Liver (tissue), 9 donors: ENCODE measurements around the gene GATA2. TPM values are rescaled to one million over a fixed set of nuclear protein-coding genes. Genes with fewer than 3 reads are reported as not detected.

Source experiments
- DNase-seq: peaks from one replicate; pipeline ENCODE4 v3.0.0-alpha.2; 2017; ENCODE audit warnings: low spot score
- H3K27ac ChIP-seq, 2 donors: one replicate each; pipeline ENCODE4 v1.7.0; 2013; ENCODE audit warnings: inconsistent platforms in 2 of 2, low read length in 2 of 2, control low read depth in 1 of 2, low read depth in 1 of 2, mild to moderate bottlenecking in 1 of 2
- H3K27me3 ChIP-seq, 4 donors: one replicate each; pipeline versions ENCODE4 v1.6.1 to v1.7.0; 2013; ENCODE audit warnings: low read length in 3 of 4, inconsistent platforms in 1 of 4, mild to moderate bottlenecking in 1 of 4, moderate library complexity in 1 of 4; ENCODE audit not compliant: control insufficient read depth in 4 of 4, insufficient read depth in 4 of 4
- H3K36me3 ChIP-seq, 4 donors: one replicate each; pipeline versions ENCODE4 v1.6.1 to v1.7.0; 2013; ENCODE audit warnings: low read length in 3 of 4, mild to moderate bottlenecking in 3 of 4, low read depth in 1 of 4, moderate library complexity in 1 of 4; ENCODE audit not compliant: control insufficient read depth in 4 of 4, insufficient read depth in 3 of 4
- H3K4me1 ChIP-seq, 4 donors: one replicate each; pipeline versions ENCODE4 v1.6.1 to v1.7.0; 2013; ENCODE audit warnings: low read length in 3 of 4, mild to moderate bottlenecking in 3 of 4, moderate library complexity in 1 of 4; ENCODE audit not compliant: control insufficient read depth in 4 of 4, insufficient read depth in 4 of 4
- H3K4me3 ChIP-seq, 3 donors: one replicate each; pipeline versions ENCODE4 v1.6.1 to v1.7.0; 2013; ENCODE audit warnings: low read length in 3 of 3, control low read depth in 1 of 3, low read depth in 1 of 3, mild to moderate bottlenecking in 1 of 3
- H3K9ac ChIP-seq, 2 donors: one replicate each; pipeline ENCODE4 v1.7.0; 2013; ENCODE audit warnings: low read length in 2 of 2, mild to moderate bottlenecking in 2 of 2, moderate library complexity in 2 of 2, control low read depth in 1 of 2, low read depth in 1 of 2
- H3K9me3 ChIP-seq, 4 donors: one replicate each; pipeline versions ENCODE4 v1.6.1 to v1.7.0; 2013; ENCODE audit warnings: low read length in 3 of 4; ENCODE audit not compliant: control insufficient read depth in 4 of 4
- EGR1 ChIP-seq, 2 donors: IDR thresholded peaks; 2 replicates each; pipeline ENCODE4 v1.6.1; 2016 to 2018; ENCODE audit warnings: antibody characterized with exemption in 2 of 2, low read depth in 2 of 2
- FOXA2 ChIP-seq: IDR thresholded peaks from 2 replicates; pipeline ENCODE4 v1.6.1; 2016; ENCODE audit warnings: antibody characterized with exemption
- GABPA ChIP-seq, 2 donors: IDR thresholded peaks in 1 of 2; conservative IDR thresholded peaks in 1 of 2; 2 replicates each; pipeline ENCODE4 v1.6.1; 2016; ENCODE audit warnings: antibody characterized with exemption in 2 of 2, mild to moderate bottlenecking in 1 of 2, moderate library complexity in 1 of 2
- HNF4G ChIP-seq: IDR thresholded peaks from 2 replicates; pipeline ENCODE4 v1.6.1; 2016; ENCODE audit warnings: antibody characterized with exemption
- JUND ChIP-seq, 2 donors: IDR thresholded peaks; 2 replicates each; pipeline ENCODE4 v1.6.1; 2016; ENCODE audit warnings: antibody characterized with exemption in 2 of 2
- NR2F2 ChIP-seq: IDR thresholded peaks from 2 replicates; pipeline ENCODE4 v1.6.1; 2016; ENCODE audit warnings: antibody characterized with exemption
- RAD21 ChIP-seq, 2 donors: IDR thresholded peaks; 2 replicates each; pipeline ENCODE4 v1.6.1; 2016; ENCODE audit warnings: antibody characterized with exemption in 2 of 2, mild to moderate bottlenecking in 2 of 2
- RXRA ChIP-seq, 2 donors: IDR thresholded peaks; 2 replicates each; pipeline ENCODE4 v1.6.1; 2017 to 2018; ENCODE audit warnings: antibody characterized with exemption in 2 of 2, mild to moderate bottlenecking in 1 of 2
- SP1 ChIP-seq: IDR thresholded peaks from 2 replicates; pipeline ENCODE4 v1.6.1; 2018; ENCODE audit warnings: antibody characterized with exemption, mild to moderate bottlenecking
- YY1 ChIP-seq: IDR thresholded peaks from 2 replicates; pipeline ENCODE4 v1.6.1; 2016; ENCODE audit warnings: antibody characterized with exemption, mild to moderate bottlenecking
- WGBS: extraction: QIAGEN DNeasy Blood & Tissue Kit; methylation state at CpG from one replicate; pipeline ENCODE4 v1.1.7; 2013; 5-methylcytosine and 5-hydroxymethylcytosine counted together
- polyA plus RNA-seq, 2 donors: library from polyadenylated mRNA; stranded (reverse) in 1 of 2; unstranded in 1 of 2; fragments of 200-250 nt in 1 of 2; fragments of >200 nt in 1 of 2; fragmentation: Nextera tagmentation in 1 of 2; extraction: Ambion mirVana in 1 of 2; gene quantifications; one replicate each; pipeline versions ENCODE4 v1.2.1 to v1.2.3, GENCODE V29; 2013 to 2015
- total RNA-seq, 2 donors: library from RNA; depleted of rRNA; stranded (reverse); fragments of >200 nt; gene quantifications; one replicate each; pipeline ENCODE4 v1.2.3, GENCODE V29; 2014
- TF ChIP-seq, protein P1 (sequence below): IDR thresholded peaks from 2 replicates; pipeline ENCODE4 v1.6.1; 2016; ENCODE audit warnings: antibody characterized with exemption
- TF ChIP-seq, protein P2 (sequence below): IDR thresholded peaks from 2 replicates; pipeline ENCODE4 v1.6.1; 2016; ENCODE audit warnings: antibody characterized with exemption, mild to moderate bottlenecking
- TF ChIP-seq, protein P3 (sequence below): IDR thresholded peaks from 2 replicates; pipeline ENCODE4 v1.6.1; 2016; ENCODE audit warnings: antibody characterized with exemption
- donor health status: healthy.
- donor health status: healthy.
- donor health status: healthy.
- donor health status: healthy.
- donor health status: healthy.

The GATA2 gene
- total and polyA plus RNA-seq, 4 donors = 0.25 to 2.8 (median 0.54) TPM

DNA sequence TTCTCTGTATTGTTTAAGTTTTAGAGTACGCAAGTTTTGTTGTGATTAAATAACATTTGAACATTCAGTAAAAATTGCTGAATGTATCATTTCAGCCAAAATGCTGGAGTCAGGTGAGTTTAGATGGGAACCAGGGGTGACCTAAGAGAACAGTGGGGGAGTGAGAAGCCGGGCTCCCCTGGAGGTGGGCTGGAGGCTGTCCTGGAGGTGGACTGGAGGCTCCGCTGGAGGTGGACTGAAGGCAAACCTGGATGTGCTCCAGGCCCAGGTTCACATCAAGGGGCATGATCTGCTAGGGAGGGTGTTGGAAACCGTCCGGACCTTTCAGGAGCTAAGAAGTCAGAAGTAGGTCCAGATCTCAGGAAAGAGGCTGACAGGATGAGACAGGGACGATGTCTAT lies 50.1 kb downstream of the GATA2 start (continued):
- no peak for TF ChIP-seq GABPA (IDR thresholded peaks at IDR 0.05 in 1 of 2, conservative IDR thresholded peaks at IDR 0.05 in 1 of 2)
- no peak for TF ChIP-seq EGR1 (IDR thresholded peaks at IDR 0.05; ENCODE audit: low read depth in 2 of 2)
- TF ChIP-seq YY1 = no peak
- TF ChIP-seq, protein P1, sequence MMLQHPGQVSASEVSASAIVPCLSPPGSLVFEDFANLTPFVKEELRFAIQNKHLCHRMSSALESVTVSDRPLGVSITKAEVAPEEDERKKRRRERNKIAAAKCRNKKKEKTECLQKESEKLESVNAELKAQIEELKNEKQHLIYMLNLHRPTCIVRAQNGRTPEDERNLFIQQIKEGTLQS = no peak
- TF ChIP-seq RAD21 (IDR thresholded peaks at IDR 0.05) = no peak
- TF ChIP-seq SP1 = no peak
- no peak for TF ChIP-seq FOXA2

DNA sequence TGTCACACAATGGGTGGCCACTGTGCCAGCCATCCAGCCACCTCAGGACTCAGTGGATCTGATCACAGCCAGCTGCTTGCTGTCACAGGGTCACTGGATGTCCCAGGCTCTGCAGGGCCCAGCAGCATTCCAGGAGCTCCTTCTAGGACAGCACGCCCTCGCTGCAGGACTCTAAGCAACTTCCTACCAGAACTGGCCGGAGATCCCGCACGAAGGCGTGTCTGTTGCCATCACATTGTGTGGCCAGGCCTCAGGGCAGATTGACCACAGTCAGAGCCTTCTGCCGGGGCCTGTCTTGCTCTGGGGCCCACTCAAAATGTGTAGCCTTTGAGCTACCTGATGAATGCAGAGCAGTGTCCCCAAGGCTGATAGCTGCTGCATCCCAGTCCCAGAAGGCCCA lies 50.9 kb downstream of the GATA2 start:
- WGBS = 78% methylated on average over 7 of the region's 7 CpGs
- Histone ChIP-seq H3K36me3 (no peaks in the 10 kb centered on the region), H3K27ac (no peak overlapping the region), H3K27me3 (no peaks in the 10 kb centered on the region), H3K9me3 (no peaks in the 10 kb centered on the region), H3K4me3 (no peak overlapping the region), H3K9ac (no peak overlapping the region), H3K4me1 (no peaks in the 10 kb centered on the region)
- DNase-seq = no peak
- TF ChIP-seq RXRA (IDR thresholded peaks at IDR 0.05) = no peak
- TF ChIP-seq NR2F2 = no peak
- TF ChIP-seq, protein P2, sequence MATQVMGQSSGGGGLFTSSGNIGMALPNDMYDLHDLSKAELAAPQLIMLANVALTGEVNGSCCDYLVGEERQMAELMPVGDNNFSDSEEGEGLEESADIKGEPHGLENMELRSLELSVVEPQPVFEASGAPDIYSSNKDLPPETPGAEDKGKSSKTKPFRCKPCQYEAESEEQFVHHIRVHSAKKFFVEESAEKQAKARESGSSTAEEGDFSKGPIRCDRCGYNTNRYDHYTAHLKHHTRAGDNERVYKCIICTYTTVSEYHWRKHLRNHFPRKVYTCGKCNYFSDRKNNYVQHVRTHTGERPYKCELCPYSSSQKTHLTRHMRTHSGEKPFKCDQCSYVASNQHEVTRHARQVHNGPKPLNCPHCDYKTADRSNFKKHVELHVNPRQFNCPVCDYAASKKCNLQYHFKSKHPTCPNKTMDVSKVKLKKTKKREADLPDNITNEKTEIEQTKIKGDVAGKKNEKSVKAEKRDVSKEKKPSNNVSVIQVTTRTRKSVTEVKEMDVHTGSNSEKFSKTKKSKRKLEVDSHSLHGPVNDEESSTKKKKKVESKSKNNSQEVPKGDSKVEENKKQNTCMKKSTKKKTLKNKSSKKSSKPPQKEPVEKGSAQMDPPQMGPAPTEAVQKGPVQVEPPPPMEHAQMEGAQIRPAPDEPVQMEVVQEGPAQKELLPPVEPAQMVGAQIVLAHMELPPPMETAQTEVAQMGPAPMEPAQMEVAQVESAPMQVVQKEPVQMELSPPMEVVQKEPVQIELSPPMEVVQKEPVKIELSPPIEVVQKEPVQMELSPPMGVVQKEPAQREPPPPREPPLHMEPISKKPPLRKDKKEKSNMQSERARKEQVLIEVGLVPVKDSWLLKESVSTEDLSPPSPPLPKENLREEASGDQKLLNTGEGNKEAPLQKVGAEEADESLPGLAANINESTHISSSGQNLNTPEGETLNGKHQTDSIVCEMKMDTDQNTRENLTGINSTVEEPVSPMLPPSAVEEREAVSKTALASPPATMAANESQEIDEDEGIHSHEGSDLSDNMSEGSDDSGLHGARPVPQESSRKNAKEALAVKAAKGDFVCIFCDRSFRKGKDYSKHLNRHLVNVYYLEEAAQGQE = no peak
- no peak for TF ChIP-seq FOXA2

DNA sequence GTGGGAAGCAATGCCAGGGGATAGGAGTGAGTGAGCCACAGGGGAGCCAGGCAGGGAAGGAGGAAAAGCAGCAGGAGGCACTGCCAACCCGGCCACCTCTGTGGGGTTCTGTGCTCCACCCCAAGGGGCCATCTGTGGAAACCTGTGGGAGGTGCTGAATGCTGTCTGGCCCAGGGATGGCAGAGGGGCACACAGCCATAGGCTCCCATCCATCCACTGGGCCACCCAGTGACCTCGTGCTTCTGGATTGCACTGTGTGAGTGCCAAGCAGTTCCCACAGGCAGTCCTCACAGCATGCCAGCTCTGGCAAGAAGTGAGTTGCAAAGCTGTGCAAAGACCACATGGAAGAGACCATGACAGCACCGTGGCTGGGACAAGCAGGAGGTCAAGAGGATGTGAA lies 53.8 kb downstream of the GATA2 start:
- H3K4me1 ChIP-seq = no peaks in the 10 kb centered on the region
- DNase-seq = no peak
- WGBS = 69% methylated on average over 3 of the region's 3 CpGs
- no peaks in the 10 kb centered on the region for H3K36me3 ChIP-seq
- no peak overlapping the region for H3K9ac ChIP-seq
- TF ChIP-seq, protein P3, sequence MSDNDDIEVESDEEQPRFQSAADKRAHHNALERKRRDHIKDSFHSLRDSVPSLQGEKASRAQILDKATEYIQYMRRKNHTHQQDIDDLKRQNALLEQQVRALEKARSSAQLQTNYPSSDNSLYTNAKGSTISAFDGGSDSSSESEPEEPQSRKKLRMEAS = no peak
- TF ChIP-seq JUND (IDR thresholded peaks at IDR 0.05) (no peak), RAD21 (IDR thresholded peaks at IDR 0.05) (no peak), SP1 (no peak), HNF4G (no peak), EGR1 (IDR thresholded peaks at IDR 0.05; ENCODE audit: low read depth in 2 of 2) (no peak)
- TF ChIP-seq, protein P2 = no peak
- H3K4me3 ChIP-seq = no peak overlapping the region
- no peak overlapping the region for H3K27ac ChIP-seq
- H3K9me3 ChIP-seq = no peaks in the 10 kb centered on the region
- no peaks in the 10 kb centered on the region for H3K27me3 ChIP-seq
